ENCODE data around the gene PTGES2.

PTGES2 gene

DNA sequence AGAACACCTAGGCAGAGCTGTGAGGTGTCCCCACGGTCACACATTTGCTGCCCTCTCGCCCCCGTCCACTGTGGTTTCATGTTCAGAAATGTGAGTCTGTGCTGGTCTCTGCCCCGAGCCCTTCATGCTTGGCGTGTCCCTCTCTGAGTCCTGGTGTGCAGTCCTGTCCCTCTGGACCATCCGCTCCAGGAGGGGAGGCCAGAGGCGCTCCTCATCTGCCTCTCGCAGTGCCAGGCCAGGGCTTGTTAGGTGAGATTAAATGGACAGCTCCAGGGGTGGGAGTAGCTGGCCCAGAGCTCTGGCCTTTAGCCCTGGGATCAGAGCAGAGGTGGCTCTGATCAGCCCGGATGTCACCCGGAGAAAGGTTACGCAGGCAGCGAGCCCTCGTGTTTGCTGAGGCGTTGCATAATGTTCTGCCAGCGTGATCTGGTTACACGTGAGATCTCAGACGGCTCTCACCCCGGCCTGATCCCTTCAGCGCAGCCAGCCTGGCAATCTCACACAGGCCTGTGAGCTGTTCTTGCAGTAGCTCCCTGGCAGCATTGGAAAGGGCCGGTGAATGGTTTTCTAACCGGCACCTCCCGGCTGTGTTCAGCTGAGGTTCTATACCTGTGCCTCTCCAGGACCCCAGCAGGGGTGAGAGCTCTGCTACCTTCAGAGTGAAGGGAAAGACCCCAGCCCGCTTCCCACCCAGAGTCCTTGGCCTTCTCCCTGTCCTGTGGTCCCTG, 24.5 kb downstream of the PTGES2 start:
- DNase-seq = peak; percentile 52

DNA sequence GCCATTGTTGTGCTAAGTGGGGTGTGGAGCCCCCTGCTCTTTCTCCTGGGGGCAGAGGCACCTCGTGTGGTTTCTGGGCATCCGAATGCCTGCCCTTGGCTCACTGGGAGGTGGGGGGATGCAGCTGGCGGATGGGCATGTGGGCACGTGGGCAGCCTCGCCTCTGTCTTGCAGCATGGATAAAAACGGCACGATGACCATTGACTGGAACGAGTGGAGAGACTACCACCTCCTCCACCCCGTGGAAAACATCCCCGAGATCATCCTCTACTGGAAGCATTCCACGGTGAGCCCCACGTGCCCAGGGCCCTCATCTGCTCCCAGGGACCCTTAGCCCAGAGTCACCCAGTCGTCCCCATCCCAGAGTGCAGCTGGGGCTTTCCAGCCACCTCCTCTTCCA, 25.3 kb downstream of the PTGES2 start:
- DNase-seq = no peak

DNA sequence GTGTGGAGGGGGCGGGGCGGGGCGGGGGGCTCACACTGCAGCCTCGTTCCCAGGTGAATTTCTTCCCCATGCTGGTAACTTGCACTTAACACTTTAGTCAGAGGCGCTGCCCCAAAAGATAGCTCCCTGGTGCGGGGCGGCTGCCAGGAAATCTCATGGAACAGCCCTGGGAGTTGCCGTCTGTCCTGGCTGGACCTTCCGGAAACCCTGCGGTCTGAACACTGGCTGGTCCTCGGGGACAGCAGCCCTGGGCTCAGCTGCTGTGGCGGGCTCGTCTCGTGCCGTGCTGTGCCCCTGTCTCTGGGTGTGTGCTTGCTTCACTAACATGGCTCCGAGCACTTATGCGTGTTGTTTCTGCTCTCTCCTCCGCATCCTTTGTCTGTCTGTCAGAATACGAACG, 25.8 kb downstream of the PTGES2 start:
- no peak for DNase-seq

DNA sequence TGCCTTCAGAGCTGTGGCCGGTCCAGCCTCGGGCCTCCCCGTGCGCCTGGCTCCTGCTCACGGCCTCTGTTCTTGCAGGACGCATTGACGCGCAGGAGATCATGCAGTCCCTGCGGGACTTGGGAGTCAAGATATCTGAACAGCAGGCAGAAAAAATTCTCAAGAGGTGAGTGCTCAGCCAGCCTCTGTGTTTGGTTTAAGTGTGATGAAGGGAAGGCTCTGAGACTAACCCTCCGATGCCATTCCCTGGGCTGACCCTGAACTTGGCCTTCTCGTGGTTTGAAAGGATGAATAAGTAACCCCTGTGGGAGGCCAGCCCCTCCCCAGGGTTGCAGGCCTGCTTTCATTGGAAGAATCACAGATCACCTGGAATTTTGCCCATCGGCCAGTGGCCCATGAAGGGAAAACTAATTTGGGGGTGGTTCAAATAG, 26.3 kb downstream of the PTGES2 start:
- DNase-seq = no peak

DNA sequence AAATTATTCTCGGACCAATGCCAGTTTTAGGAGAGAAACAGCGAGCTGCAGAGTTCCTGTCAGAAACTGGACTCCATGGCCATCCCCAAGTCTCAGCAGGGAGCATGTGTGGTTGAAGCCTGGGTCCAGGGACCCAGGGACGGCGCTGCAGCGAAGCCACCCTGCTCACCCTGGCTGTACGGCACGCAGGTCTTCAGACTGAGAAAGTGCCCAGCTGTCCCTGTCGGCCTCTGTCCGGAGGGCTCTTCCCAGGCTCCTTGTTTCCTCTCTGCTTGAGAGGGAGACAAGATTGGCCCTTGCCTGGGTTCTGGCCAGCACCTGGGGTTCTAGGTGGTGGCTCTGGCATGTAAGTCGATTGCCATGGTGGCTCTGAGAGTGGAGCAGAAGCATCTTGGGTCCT, 26.9 kb downstream of the PTGES2 start:
- no peak for DNase-seq

DNA sequence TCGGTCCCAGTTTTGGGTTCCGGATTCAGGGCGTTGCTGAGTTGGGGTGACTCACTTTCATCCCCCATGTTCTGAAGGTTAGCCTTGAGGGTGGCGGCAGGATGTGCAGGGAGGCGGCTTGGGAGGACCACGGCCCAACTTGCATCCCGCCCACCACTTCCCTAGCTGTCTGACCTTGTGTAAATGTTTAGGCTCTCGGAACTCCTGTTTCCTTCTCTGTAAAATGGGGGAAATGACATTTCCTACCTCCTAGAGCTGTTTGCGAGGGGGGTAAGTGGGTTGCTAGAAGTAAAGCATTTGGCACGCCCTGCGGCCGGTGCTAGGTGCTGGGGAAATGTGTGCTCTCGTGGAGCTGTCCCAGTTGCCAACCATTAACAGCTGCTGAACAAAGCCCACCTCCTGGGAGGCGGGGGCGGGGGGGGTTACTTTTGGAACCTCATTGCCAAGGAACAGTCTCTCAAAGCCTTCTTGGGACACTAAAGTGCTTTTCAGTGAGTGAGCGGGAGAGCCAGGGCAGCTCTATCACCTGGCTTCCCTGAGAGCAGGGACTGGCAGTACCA, 27.5 kb downstream of the PTGES2 start:
- no peak for DNase-seq

DNA sequence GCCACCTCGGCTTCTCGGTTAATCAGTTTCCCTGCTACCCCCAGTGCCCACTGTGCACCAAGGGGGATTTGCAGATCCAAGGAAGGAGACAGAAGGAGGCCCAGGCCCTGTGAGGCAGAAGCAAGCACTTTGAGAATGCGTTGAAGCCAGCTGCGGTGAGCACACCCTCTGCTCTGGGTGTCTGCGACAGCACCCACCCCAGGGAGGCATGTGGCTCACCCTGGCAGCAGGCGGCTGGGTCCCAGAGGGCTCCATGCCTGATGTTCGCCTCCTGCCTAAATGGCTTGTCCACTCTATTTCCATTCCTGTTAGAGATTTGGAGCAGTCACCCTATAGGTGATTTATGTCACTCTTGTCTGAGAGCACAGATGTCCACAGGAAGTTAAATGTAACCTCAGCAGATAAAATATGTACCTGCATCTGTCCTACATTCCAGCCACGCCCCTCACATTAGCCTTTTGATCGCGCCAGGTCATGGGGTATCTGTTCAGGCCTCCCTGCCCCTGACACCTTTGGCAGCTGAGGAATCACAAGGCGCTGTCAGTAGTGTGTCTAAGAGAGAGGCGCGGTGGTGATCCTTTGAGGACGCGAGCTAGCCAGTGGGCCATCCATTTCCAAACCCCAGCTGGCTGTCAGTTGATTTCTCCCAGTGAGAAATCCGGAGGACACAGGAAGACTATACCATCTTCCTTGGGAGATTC, 28.1 kb downstream of the PTGES2 start:
- DNase-seq = no peak

DNA sequence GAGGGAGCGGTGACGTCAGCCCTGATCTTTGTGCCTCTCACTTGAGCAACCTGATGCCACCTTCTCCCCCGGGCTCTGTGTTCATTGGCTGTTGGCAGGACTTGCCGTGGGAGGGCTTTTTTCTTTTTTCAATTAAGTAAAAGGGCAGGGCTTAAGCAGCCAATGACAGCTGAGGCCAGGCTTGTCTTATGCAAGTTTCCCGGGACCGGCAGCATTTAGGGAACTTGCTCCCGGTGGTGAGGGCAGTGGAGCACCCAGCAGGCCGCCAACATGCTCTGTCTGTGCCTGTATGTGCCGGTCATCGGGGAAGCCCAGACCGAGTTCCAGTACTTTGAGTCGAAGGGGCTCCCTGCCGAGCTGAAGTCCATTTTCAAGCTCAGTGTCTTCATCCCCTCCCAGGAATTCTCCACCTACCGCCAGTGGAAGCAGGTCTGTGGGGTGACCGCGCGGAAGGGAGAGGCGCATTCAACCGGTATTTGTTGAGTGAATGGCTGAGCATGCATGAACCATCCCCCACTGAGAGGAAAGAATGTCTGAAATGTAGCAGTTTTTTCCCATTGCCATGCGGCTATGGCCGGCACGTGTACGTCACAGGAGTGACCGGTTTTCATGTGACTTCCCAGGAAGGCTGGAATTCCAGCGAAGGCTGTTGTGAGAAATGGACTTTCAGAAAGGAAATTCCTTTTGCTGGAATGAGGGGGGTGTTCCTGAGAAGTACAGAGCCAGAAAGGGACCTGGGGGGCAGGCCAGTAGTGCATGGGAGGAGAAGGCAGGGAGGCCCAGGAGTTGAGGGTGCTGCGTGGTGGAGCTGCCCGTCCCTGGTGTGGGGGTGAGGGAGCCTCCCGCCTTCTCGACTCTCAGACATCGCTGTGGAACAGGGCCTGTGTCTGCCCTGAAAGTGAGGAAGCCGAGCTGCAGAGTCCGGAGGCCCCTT, 29.0 kb downstream of the PTGES2 start:
- DNase-seq = peak; percentile 69

DNA sequence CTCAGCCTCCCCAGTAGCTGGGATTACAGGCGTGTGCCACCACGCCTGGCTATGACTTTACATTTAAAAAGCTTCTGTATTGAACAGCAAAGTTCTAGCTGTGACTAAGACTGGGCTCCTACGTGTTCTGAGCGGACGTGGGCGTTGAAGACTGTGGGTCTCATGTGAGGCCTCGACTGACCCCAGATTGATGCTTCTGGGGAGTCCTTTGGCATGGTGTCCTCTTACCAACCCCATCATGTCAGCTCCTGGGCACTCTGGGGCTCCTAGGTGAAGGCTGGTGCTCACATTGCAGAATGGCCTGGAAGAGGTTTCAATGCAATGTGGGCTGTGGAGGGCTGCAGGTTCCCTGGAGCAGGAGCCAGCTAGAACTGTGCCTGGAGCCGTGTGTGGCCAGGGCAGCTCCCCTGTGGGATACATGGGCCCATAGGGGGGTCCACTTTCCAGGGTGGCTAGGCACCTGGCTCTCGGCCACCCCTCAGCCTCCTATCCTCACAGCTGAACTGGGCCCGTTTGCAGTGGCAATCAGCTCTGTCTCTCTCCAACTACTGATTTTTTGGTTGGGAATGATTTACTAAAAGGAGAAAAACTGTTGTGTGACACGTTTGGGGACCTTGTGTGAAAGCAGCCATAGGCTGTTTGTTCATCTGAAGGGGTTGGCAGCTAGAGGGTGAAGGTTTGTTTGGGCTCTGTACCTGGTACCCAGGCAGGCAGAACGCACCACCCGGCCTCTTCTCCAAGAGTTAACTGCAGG, 29.8 kb downstream of the PTGES2 start:
- DNase-seq = no peak

DNA sequence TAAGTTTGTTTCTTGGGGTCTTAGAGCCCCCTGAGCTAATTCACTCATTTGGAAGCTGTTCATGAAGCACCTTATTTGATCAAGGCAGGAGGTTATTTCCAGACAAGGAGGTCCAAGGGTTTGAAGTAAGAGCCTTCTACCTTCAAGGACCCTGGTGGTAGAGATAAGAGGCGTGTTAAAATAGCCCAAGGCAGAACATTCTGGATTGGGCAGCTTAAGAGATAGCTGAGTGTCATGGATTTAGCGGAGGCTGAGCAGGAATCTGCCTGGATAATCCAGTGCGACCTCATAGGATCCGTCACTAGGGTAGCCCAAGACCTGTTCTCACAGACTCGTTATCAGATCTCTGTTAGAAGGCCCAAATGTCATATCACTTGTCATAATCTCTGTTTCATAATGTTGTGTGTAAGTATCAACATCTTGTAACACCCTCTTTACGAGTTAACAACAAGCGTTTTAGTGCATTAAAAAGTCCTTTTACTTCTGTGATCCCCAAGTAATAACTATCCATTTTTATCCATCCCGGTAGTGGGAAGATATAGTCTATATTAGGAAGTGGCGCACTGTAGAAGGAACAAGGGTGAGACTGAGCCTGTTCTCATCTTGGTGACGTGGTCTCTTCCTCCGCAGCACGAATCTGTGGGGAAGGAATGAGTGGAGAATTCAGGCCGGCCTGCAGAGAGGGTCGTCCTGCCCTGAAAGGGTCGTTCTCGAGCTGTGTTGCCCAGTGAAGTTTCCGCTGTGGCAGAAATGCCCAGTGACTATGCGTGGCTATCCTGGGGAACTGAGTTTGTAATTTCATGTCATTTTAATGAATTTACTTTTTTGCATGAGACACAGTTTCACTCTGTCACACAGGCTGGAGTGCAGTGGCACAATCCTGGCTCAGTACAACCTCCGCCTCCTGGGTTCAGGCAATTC, 30.7 kb downstream of the PTGES2 start:
- DNase-seq = no peak

DNA sequence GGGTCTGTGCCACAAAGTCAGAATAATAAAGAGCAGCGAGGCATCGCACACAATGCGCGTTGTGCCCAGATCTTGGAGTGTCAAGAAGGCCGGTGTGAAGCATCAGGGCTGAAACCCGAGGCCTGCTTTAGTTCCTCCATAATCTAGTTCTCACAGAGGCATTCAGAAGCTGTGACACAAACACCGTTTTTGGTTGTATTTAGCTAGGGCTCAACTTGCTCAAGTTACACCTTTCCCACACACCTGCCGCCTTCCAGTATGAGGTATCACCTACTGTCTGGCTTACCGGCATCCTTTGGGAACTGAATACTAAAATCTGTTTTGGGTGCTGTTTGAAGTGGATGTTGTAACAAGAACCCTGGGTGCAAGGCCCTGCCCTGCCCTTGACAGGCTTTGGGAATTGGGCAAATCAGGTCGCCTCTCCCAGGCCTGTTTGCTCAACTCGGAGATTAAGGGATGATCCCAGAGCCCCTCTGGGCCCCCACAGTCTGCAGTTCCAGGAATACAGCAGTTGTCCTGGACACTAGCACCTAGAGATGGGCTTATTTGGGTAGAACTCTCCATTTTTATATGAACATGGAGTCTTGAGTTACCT, 32.5 kb downstream of the PTGES2 start:
- DNase-seq = no peak

DNA sequence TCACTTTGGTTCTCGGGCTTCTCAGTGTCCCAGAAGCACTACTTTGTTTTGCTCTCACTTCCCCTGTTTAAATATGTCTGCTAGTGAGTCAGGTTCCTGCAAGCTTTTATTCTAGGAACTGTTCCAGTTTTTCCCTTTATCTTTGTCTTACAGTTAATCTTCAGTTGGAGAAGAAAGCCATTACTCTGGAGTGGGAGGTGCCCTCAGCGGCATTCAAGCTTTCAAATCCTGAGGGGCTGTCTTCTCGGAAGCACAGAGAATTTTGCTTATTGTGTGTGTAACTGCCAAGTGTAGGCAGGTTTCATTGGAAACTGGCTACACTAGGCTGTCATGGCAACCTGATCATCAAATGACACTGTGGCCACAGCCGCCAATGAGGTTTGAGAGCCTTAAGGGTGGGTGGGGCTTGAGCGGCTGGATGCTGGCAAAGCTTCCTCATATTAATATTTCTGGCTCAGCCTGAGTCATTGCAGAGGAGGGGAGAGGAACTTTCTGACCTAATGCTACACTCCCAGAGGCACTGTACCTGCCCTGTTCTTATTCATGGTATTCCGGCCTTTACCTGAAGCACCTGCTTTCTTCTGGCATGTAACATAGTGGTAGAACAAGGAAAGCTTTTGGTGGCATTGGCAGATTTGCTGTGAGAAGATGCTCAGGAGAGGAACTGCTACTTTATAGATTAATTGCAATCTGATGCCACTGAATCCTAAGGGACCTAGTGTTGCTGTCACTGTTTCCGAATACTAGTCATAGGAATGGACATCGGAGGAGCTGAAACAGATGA, 33.2 kb downstream of the PTGES2 start:
- DNase-seq = peak; percentile 83

DNA sequence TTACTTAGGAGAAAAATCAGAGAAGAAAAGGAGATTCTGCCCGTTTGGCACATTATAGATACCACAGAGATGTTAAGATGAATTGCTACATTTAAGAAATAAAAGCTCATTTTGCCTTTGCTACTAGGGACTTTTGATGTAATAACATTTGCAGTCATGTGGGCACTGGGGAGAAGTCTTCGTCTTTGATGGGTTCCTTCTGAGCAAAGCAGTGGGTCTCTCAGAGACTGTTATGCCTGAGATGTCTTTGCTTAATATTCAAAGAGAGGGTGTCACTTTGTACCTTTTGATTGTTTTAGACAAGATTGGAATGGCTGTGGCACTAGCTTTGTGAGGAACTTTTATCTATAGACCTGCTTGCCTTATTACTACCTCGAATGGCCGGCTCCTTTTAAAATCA, 34.5 kb downstream of the PTGES2 start:
- DNase-seq = no peak

DNA sequence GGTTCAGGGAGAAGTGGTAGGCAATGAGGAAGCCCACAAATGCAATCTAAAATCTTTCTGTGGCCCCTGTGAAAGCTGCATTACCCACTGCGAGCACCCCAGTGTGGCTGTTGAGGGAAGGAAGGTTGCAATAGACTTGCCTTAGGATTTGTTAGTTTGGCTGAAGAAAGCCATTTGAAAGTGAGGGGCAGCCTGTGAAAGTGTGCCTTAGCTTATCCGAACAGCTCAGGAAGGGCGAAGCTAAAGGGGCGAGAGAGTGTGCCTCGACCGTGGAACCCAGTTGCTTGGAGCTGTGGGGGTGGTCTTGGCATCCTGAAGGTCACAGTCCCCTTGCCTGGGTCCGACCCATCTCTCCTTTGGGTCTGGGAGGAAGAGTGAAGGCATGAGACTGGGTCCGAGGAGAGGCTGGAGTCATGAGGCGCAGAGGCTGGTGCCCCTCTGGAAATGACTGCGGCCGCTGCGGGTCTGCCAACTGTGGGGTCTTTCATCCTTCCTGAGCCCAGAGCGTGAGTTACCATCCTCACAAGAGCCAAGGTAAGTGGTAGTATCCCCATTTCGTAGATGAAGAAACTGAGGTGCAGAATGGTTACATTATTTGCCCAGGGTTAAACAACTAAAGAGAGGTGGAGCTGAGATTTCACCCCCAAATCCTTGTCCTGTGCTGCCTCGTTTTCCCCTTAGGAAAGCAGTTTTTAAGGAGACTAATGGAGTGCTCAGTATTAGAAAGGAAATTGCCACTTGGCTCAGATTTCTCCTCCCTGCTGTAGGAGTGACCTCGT, 35.1 kb downstream of the PTGES2 start:
- no peak for DNase-seq

DNA sequence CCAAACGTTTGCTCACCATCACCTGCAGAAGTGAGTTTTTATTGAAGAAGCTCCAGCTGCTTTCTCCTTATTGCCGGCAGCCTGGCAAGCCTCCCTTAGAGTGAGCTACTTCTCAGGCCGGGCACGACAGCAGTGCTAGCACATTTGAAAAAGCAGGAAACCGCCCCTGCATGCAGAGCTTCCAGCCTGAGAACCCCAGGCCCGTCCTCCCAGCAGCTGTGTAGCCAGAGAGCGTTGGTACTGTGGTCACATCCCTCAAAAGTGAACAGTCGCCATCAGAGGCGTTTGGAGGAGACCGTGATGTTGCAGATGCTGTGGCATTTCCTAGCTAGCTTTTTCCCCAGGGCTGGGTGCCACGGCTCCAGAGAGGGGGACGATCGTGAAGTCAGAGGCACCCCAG, 36.0 kb downstream of the PTGES2 start:
- no peak for DNase-seq

DNA sequence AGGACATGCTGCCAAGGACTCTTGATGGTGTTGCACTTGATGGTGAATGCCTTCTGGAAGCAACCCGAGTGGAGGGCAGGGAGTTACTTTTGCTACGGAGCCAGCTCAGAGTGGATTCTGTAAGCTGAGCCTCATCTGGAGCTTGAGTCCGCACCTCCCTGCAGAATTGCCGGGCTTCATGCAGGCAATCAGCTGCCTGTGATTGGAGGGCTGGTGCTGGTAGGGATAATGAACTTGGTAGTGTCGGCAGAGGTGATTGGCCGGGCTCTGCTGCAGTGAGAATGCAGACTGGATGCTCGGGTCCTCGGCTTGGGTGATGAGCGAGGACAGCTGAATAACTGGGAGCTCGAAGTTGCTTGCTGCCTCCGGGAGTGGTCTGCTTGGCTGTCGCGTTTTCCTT, 36.4 kb downstream of the PTGES2 start:
- peak; percentile 33 for DNase-seq

DNA sequence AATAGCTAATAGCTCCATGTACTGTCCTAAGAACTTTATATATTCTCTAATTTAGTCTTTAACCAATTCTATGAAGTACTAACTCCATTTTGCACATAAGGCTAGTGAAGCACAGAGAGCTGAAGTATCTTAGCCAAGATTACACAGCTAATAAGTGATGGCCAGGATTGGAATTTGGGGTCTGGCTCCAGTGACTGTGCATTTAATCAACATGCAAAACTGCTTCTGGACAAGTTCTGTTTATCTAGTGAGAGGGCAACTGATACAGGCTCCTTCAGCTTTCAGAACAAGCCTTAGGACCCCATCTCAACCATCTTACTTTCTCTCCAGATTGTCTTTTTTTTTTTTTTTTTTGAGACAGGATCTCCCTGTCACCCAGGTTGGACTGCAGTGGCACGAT, 38.2 kb downstream of the PTGES2 start:
- DNase-seq = no peak

DNA sequence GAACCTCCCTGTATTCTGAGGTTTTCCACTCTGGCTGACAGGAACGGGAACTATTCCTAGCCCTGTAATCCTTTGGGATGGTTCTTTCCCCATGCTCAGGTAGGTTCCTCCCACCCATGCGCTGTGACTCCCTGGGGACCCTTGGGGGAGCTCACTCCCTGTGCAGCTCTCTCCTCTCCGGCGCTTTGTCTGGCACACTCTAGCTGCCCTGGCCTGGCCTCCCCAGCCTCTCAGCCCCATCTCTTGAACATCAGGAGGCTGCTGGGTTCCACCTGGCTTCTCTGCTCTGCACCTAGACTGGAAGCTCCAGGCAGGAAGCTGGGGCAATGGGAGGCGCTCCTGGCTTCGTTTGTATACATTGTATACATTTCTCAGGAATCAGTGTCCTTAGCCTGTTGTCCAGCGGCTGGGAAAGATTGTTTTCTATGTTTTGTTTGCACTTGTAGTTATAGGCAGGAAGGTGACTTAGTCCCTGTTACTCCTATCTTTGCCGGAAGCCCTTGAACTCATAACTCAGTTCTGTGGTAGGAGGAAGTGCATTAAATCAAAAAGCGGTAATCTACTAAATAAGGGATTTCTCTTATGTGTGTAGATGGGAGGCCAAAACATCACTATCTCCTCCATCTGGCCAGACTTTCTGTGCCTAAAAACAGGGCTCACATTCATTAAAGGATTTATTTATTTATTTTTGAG, 39.1 kb downstream of the PTGES2 start:
- DNase-seq = no peak

DNA sequence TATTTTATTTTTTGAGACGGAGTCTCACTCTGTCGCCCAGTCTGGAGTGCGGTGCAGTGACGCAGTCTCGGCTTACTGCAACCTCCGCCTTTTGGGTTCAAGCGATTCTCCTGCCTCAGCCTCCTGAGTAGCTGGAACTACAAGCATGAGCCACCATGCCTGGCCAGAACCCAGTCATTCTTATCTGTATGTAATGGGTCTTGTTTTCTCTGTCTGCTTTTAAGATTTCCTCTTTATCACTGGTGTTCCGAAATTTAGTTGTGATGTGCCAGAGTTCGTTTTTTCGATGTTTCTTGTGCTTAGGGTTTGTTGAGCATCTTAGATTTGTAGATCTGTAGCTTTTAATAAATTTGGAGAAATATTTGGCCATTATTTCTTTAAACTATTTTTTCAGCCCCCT, 40.3 kb downstream of the PTGES2 start:
- DNase-seq = no peak

All from NCI-H1092 (cell line).